ENCODE measurements around the gene SLC8A2. TPM values are rescaled to one million over a fixed set of nuclear protein-coding genes. Genes with fewer than 3 reads are reported as not detected.

Gene SLC8A2
- total and polyA plus RNA-seq, 3 experiments from 2014 or later = not detected

GRCh38 chr19:47381653-47382279 lies 89.9 kb downstream of the SLC8A2 start:
- no peaks in the 10 kb centered on the region for H3K9me3 Mint-ChIP-seq
- no peaks in the 10 kb centered on the region for H3K9me3 ChIP-seq (ENCODE audit: low read length)
- ChIA-PET CTCF (interaction anchor here (3.5 kb wide), 1 partner anchor 9 kb away, joined by 22 read pairs; no protein-coding TSS in a partner anchor), POLR2A (interaction anchor here (0.5 to 1.7 kb wide), 2 partner anchors 33 to 441 kb away, joined by 3 to 5 read pairs; partner anchors contain the start of gene DHX34)
- H3K27ac ChIP-seq (ENCODE audit: low read depth, low read length) = peak overlapping the region; percentile 24
- H3K36me3 Mint-ChIP-seq = peaks cover 3 to 45% (median 10%) of the 10 kb centered on the region in 3 donors
- DNase-seq = peak; percentile 11 to 64 (median 21)
- peak overlapping the region; percentile 13 to 91 (median 84) for H3K27ac Mint-ChIP-seq
- H3K4me1 ChIP-seq (ENCODE audit: insufficient read depth, low read length) = peaks cover 17% of the 10 kb centered on the region
- H3K4me3 ChIP-seq (ENCODE audit: low read length) = no peak overlapping the region
- H3K27me3 ChIP-seq (ENCODE audit: insufficient read depth, low read length, poor library complexity, severe bottlenecking) = no peaks in the 10 kb centered on the region
- peaks cover 15% of the 10 kb centered on the region for H3K36me3 ChIP-seq (ENCODE audit: insufficient read depth, low read length)
- peak overlapping the region in 5 of 7 donors; percentile 12 to 76 (median 49) for H3K4me3 Mint-ChIP-seq
- peaks cover 21 to 32% (median 23%) of the 10 kb centered on the region in 3 donors for H3K4me1 Mint-ChIP-seq
- peaks cover 0 to 2% of the 10 kb centered on the region in 2 donors for H3K27me3 Mint-ChIP-seq

DNA sequence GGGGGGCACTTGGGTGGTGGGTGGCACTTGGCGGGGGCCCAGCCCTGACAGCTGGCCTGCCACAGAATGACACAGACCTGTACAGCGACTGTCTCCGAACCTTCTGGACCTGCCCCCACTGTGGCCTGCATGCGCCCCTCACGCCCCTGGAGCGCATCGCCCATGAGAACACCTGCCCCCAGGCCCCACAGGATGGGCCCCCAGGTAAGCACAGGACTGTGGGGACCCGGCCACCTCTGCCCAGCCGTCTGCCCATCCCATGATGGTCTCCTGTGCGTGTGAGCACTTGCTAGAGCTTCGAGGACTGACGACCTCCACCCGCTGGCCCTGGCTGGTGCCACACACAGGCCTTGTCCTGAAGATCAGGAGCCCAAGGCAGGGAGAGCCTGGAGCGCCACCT lies 90.6 kb downstream of the SLC8A2 start:
- Histone ChIP-seq H3K36me3 (ENCODE audit: insufficient read depth, low read length) (peaks cover 15% of the 10 kb centered on the region), H3K4me3 (ENCODE audit: low read length) (no peak overlapping the region), H3K27me3 (ENCODE audit: insufficient read depth, low read length, poor library complexity, severe bottlenecking) (no peaks in the 10 kb centered on the region), H3K9me3 (ENCODE audit: low read length) (no peaks in the 10 kb centered on the region), H3K4me1 (ENCODE audit: insufficient read depth, low read length) (peaks cover 17% of the 10 kb centered on the region), H3K27ac (ENCODE audit: low read depth, low read length) (peak overlapping the region; percentile 24)
- Mint-ChIP-seq H3K36me3 (peaks cover 3 to 51% (median 10%) of the 10 kb centered on the region in 3 donors), H3K27me3 (peaks cover 0 to 2% of the 10 kb centered on the region in 2 donors), H3K27ac (peak overlapping the region in 7 of 8 donors; percentile 13 to 91 (median 87)), H3K4me3 (peak overlapping the region in 3 of 7 donors; percentile 26 to 61 (median 49)), H3K4me1 (peaks cover 21 to 32% (median 23%) of the 10 kb centered on the region in 3 donors), H3K9me3 (no peaks in the 10 kb centered on the region)
- no peak for DNase-seq
- POLR2A ChIA-PET = interaction anchor here (0.5 to 1.7 kb wide), 2 partner anchors 32 to 440 kb away, joined by 3 to 5 read pairs; partner anchors contain the start of gene DHX34
- CTCF ChIA-PET = interaction anchor here (3.5 kb wide), 1 partner anchor 10 kb away, joined by 22 read pairs; no protein-coding TSS in a partner anchor

- Mint-ChIP-seq H3K27me3 (peaks cover 0 to 2% of the 10 kb centered on the region in 2 donors), H3K27ac (peak overlapping the region in 5 of 8 donors; percentile 29 to 81 (median 68)), H3K4me3 (no peak overlapping the region), H3K36me3 (peaks cover 3 to 56% (median 10%) of the 10 kb centered on the region in 3 donors), H3K4me1 (peaks cover 21 to 32% (median 23%) of the 10 kb centered on the region in 3 donors), H3K9me3 (no peaks in the 10 kb centered on the region)
- Histone ChIP-seq H3K4me1 (ENCODE audit: insufficient read depth, low read length) (peaks cover 17% of the 10 kb centered on the region), H3K36me3 (ENCODE audit: insufficient read depth, low read length) (peaks cover 15% of the 10 kb centered on the region), H3K27ac (ENCODE audit: low read depth, low read length) (no peak overlapping the region), H3K27me3 (ENCODE audit: insufficient read depth, low read length, poor library complexity, severe bottlenecking) (no peaks in the 10 kb centered on the region), H3K9me3 (ENCODE audit: low read length) (no peaks in the 10 kb centered on the region), H3K4me3 (ENCODE audit: low read length) (no peak overlapping the region)
- POLR2A ChIA-PET = no interaction called here
- DNase-seq = no peak
- CTCF ChIA-PET = interaction anchor here (3.5 kb wide), 1 partner anchor 11 kb away, joined by 22 read pairs; no protein-coding TSS in a partner anchor
Measured at GRCh38 chr19:47380559-47380958, 91.1 kb downstream of the SLC8A2 start.

DNA sequence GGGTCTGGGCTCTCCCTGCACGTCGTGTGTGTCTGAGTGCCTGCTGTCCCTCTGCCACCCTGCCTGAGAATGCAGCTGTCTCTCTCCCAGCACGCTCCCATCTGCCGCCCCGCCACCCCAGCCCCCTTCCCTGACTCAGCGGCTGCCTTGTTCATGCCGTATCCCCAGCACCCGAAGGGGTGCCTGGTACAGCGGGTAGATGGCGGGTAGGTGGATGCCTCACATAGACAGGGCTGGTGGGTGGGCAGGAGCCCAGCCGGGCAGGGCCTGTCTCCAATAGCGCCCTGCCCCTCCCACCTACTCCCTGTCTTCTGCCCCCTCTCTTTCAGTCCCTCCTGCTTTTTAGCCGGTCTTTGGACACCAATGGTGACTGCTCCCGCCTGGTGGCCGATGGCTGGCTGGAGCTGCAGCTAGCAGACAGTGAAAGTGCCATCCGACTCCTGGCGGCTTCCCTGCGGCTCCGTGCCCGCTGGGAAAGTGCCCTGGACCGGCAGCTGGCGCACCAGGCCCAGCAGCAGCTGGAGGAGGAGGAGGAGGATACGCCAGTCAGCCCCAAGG lies 92.2 kb downstream of the SLC8A2 start:
- Histone ChIP-seq H3K4me3 (ENCODE audit: low read length) (no peak overlapping the region), H3K36me3 (ENCODE audit: insufficient read depth, low read length) (peaks cover 15% of the 10 kb centered on the region), H3K27me3 (ENCODE audit: insufficient read depth, low read length, poor library complexity, severe bottlenecking) (no peaks in the 10 kb centered on the region), H3K9me3 (ENCODE audit: low read length) (no peaks in the 10 kb centered on the region), H3K27ac (ENCODE audit: low read depth, low read length) (no peak overlapping the region), H3K4me1 (ENCODE audit: insufficient read depth, low read length) (peaks cover 17% of the 10 kb centered on the region)
- H3K9me3 Mint-ChIP-seq = no peaks in the 10 kb centered on the region
- peaks cover 3 to 65% (median 10%) of the 10 kb centered on the region in 3 donors for H3K36me3 Mint-ChIP-seq
- peaks cover 0 to 2% of the 10 kb centered on the region in 2 donors for H3K27me3 Mint-ChIP-seq
- CTCF ChIA-PET = no interaction called here
- H3K4me3 Mint-ChIP-seq = no peak overlapping the region
- H3K4me1 Mint-ChIP-seq = peaks cover 21 to 32% (median 23%) of the 10 kb centered on the region in 3 donors
- POLR2A ChIA-PET = no interaction called here
- no peak for DNase-seq
- H3K27ac Mint-ChIP-seq = no peak overlapping the region

DNA sequence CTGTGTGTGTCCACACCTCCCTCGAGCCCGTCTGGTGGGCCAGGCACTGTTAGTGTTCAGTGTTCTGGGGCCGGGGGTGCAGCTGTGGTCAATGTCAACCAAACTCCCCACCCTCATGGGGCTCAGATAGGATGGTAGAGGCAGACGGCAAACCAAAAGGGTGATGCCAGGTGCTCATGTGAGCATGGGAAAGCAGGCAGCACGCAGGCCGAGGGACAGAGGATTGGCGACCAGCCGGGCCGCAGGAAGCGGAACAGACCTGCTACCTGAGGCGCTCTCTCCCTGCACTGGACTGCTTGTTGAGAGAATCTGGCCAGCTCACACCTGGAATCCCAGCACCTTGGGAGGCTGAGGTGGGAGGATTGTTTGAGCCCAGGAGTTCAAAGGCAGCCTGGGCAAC lies 93.4 kb downstream of the SLC8A2 start:
- Mint-ChIP-seq H3K4me1 (peaks cover 17 to 28% (median 19%) of the 10 kb centered on the region in 3 donors), H3K4me3 (no peak overlapping the region), H3K36me3 (peaks cover 3 to 75% (median 10%) of the 10 kb centered on the region in 3 donors), H3K27me3 (peaks cover 0 to 2% of the 10 kb centered on the region in 2 donors), H3K27ac (peak overlapping the region in 1 of 8 donors; percentile 38), H3K9me3 (no peaks in the 10 kb centered on the region)
- ChIA-PET POLR2A (no interaction called here), CTCF (interaction anchor here (1.6 kb wide), 1 partner anchor 29 kb away, joined by 6 read pairs; the partner anchor contains the start of gene DHX34)
- Histone ChIP-seq H3K4me1 (ENCODE audit: insufficient read depth, low read length) (peaks cover 17% of the 10 kb centered on the region), H3K36me3 (ENCODE audit: insufficient read depth, low read length) (peaks cover 18% of the 10 kb centered on the region), H3K27me3 (ENCODE audit: insufficient read depth, low read length, poor library complexity, severe bottlenecking) (no peaks in the 10 kb centered on the region), H3K9me3 (ENCODE audit: low read length) (no peaks in the 10 kb centered on the region), H3K27ac (ENCODE audit: low read depth, low read length) (no peak overlapping the region), H3K4me3 (ENCODE audit: low read length) (no peak overlapping the region)
- DNase-seq = no peak

Other genes with a start within 250 kb of the SLC8A2 start
- gene BBC3, start 240.7 kb downstream of the SLC8A2 start, total RNA-seq = 10 to 100 TPM; 19.8 to 20.1 TPM
- 8.3 TPM for gene BBC3, start 240.7 kb downstream of the SLC8A2 start, polyA plus RNA-seq
- 10 to 100 TPM; 20.4 to 23.1 TPM for gene CCDC9, start 215.4 kb downstream of the SLC8A2 start, total RNA-seq
- gene CCDC9, start 215.4 kb downstream of the SLC8A2 start, polyA plus RNA-seq = 9.4 TPM
- 1 to 10 TPM; 7.3 to 9.3 TPM for gene INAFM1, start 197.0 kb downstream of the SLC8A2 start, total RNA-seq
- 2.3 TPM for gene INAFM1, start 197.0 kb downstream of the SLC8A2 start, polyA plus RNA-seq
- 1 to 10 TPM; 1.3 to 1.8 TPM for gene C5AR1, start 162.0 kb downstream of the SLC8A2 start, total RNA-seq
- not detected for gene C5AR1, start 162.0 kb downstream of the SLC8A2 start, polyA plus RNA-seq
- under 1 TPM; 0.07 to 0.22 TPM for gene C5AR2, start 139.7 kb downstream of the SLC8A2 start, total RNA-seq
- 0.06 TPM for gene C5AR2, start 139.7 kb downstream of the SLC8A2 start, polyA plus RNA-seq
- gene DHX34, start 122.6 kb downstream of the SLC8A2 start, total RNA-seq = 10 to 100 TPM; 23.2 to 24.5 TPM
- gene DHX34, start 122.6 kb downstream of the SLC8A2 start, polyA plus RNA-seq = 7.7 TPM
- gene MEIS3, start 52.4 kb downstream of the SLC8A2 start, total RNA-seq = not detected
- gene MEIS3, start 52.4 kb downstream of the SLC8A2 start, polyA plus RNA-seq = not detected
- gene KPTN, start 12.3 kb upstream of the SLC8A2 start, total RNA-seq = 10 to 100 TPM; 10.8 to 12.4 TPM
- 5.9 TPM for gene KPTN, start 12.3 kb upstream of the SLC8A2 start, polyA plus RNA-seq
- 10 to 100 TPM; 77.6 to 78.0 TPM for gene NAPA, start 43.2 kb upstream of the SLC8A2 start, total RNA-seq
- 122 TPM for gene NAPA, start 43.2 kb upstream of the SLC8A2 start, polyA plus RNA-seq
- under 1 TPM; 0.13 to 0.44 TPM for gene ZNF541, start 101.3 kb upstream of the SLC8A2 start, total RNA-seq
- 0.18 TPM for gene ZNF541, start 101.3 kb upstream of the SLC8A2 start, polyA plus RNA-seq
- gene BICRA, start 137.2 kb upstream of the SLC8A2 start, total RNA-seq = 10 to 100 TPM; 11.5 to 13.9 TPM
- gene BICRA, start 137.2 kb upstream of the SLC8A2 start, polyA plus RNA-seq = 1.6 TPM
- gene EHD2, start 241.5 kb upstream of the SLC8A2 start, total RNA-seq = under 1 TPM in 1 of 2 experiments, not detected in 1; 0.07 TPM
- gene EHD2, start 241.5 kb upstream of the SLC8A2 start, polyA plus RNA-seq = not detected